HG03469 (cell line): ENCODE measurements around the gene RBFOX1.
"Not testable (repeated sequence)": the region's sequence is repeated elsewhere in the genome, so short reads cannot be mapped to it uniquely, and the experiment has no call there.

ENCODE experiments used
- ATAC-seq: cut with Tn5 transposase; IDR thresholded peaks from one replicate; pipeline ENCODE4 v1.9.1; 2021; ENCODE audit warnings: mild to moderate bottlenecking, moderate library complexity, moderate number of reproducible peaks; ENCODE audit not compliant: unreplicated experiment

The RBFOX1 gene

GRCh38 chr16:7449808-7450207 is 117.2 kb downstream of the RBFOX1 start:
- no peak for ATAC-seq

GRCh38 chr16:7450440-7450839 is 117.8 kb downstream of the RBFOX1 start:
- ATAC-seq, result no peak

DNA sequence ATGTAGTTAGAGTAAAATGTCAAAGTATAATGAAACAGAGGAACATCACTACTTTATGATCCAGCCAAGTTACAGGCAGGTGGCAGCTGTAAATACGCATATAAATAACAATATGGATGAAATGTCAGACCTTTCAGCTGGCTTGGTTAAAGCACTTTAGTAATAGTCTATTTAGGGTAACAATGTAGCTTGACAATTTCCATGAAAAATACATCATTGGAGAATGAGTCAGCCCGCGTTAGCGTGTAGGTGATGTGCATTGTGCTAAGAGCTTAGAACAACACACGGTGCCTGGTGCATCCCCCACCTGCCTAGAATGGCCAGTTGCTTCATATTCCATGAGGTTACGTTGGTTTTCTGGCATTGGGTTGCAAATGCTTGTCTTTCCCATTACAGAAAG is 119.4 kb downstream of the RBFOX1 start:
- ATAC-seq, result no peak

- ATAC-seq, result no peak
These were observed 123.6 kb downstream of the RBFOX1 start for GRCh38 chr16:7456211-7456610.

DNA sequence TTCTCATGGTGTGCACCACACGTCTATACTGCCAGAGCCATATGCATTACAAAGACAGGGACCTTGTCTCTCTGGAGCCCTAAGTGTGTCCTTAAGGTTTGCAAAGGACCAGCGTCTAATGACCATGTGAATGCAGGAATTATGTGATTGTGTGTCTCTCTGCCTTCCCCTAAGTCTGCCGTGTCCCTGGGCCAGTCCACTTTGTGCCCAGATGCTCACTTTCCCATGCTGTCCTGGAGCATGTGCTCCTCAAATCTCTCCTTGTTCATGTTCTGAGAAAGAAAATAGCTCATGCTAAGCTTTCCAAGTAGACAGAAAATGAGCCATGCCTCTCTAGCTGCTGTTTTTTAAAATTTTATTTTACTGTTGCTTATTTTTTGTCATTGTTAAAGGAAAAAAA is 125.5 kb downstream of the RBFOX1 start:
- no peak for ATAC-seq

GRCh38 chr16:7470344-7470743 is 137.7 kb downstream of the RBFOX1 start:
- ATAC-seq, result no peak

GRCh38 chr16:7471268-7471667 is 138.6 kb downstream of the RBFOX1 start:
- ATAC-seq, result no peak

DNA sequence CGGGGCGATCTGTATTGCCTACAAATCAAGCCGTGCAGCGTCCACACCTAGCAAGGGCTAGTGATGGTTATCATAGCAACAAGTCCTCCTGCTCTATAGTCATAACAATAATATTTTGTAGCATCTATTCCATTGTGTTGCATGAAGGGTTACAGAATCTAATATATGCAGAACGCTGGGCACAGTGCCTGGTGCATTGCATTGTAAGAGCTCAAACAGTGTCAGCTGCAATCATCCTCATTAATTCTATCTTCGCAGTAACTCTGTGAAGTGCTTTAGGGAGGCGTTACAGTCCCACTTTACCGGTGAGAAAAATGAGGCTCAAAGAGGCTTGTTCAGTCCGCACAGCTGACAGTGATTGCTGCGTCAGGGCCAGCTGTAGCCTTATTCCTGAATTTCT is 149.4 kb downstream of the RBFOX1 start:
- no peak for ATAC-seq

DNA sequence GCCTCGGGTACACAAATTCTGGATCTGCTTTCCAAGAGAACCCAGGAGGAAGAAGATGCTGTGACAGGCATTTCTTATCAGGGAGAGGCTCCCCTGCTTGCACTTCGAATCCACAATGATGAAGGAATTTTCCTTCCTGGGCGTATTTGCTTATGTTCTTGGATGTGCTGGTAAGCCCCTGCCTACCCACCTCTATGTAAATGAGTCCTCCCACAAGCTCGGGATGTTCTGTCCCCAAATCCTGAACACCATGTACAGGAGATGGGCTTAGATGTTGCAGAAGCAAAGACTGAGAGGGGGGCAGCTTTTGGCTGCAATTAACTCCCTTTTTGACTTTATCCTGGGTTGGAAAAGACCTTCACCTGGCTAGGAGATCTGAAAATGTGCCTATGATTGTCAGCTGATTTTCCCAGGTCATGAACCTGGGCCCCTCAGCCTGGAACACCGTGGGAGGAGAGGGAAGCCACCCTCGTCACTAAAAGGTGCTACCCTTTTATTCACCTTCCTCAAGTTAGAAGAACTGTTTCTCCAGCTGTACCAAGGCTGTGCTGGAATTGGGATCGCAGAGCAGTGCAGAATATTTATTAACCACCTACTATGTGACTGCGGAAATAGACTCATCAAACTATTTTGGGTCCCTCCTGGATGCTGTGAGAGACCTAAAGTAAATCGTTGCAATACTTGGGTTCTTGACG is 150.1 kb downstream of the RBFOX1 start:
- no peak for ATAC-seq

GRCh38 chr16:7487574-7488323 is 155.1 kb downstream of the RBFOX1 start:
- no peak for ATAC-seq

DNA sequence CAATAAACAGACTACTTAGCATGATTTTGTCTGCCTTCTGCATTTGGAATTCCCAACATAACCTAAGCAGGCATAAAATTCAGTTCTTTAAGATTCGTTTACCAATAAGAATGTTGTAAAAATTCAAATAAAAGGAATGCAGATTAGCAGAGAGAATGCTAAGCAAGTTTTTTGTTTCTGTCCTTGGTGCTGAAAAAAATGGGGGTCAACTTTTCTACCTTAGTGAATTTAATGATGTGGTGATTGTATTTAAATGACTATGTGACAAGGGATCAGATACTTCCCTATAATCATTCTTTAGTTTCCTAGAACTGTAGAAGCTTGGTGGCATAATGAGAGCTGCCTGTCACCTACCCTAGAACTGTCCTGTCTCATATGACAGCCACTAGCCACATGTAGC is 159.5 kb downstream of the RBFOX1 start:
- ATAC-seq, result no peak

DNA sequence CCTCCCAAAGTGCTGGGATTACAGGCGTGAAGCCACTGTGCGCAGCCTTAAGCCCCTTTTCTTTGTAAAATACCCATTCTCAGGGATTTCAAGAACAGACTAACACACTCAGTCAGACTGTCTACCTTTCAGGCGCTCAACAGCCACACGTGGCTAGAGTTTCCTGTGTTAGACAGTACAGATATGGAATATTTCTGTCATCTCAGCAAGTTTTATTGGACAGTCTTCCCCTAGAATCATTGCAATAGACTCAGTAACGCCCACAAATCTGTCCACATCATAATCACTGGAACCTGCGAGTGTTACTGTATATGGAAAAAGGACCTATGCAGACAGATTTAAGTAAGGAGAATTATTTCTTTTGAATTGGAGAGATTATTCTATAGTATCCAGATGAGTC is 160.5 kb downstream of the RBFOX1 start:
- no peak for ATAC-seq

- ATAC-seq, result no peak
These were observed 165.0 kb downstream of the RBFOX1 start for GRCh38 chr16:7497691-7498090.

GRCh38 chr16:7501868-7502267 is 169.2 kb downstream of the RBFOX1 start:
- no peak for ATAC-seq

- not testable (repeated sequence) for ATAC-seq
These were observed 170.0 kb downstream of the RBFOX1 start for GRCh38 chr16:7502591-7503157.

DNA sequence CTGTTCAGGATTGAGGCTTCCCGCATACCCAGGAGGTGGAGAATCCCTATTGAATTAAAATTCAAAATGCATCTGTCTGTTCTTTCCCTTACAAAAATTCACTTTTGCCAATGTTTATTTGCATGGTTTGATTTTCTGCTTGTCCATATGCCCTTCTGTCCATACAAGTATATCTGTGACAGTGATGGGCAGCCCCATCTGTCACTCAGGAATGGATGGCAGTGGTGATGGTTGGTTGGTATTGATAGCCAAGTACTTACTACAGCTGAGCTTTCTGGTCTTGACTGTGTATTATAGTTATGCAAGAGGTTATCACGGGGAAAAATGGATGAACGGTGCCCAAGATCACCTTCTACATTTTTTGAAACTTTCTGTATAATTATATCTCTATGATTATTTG is 171.0 kb downstream of the RBFOX1 start:
- ATAC-seq, result no peak

DNA sequence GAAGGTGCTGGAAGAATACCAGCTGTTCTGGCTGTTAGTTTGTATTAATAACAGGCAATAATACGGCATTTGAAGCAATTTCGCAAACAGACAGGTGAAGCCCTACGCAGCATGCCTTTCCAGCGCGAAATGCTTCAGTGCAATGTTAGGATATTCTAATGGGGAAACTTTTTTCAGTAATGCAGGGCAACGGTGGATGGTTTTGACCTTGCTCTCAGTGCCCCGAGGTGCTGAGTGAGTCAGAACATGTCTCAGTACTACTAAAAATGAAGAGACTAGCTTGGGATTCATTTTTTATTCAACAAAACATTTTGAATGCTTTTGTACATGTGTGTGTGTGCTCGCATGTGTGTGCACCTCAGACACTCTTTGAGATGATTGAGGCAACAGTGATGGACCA is 172.2 kb downstream of the RBFOX1 start:
- ATAC-seq, result no peak

- no peak for ATAC-seq
These were observed 172.8 kb downstream of the RBFOX1 start for GRCh38 chr16:7505495-7505894.

- no peak for ATAC-seq
These were observed 173.7 kb downstream of the RBFOX1 start for GRCh38 chr16:7506363-7506762.

GRCh38 chr16:7508656-7509055 is 176.0 kb downstream of the RBFOX1 start:
- ATAC-seq, result no peak

GRCh38 chr16:7509963-7510601 is 177.4 kb downstream of the RBFOX1 start:
- no peak for ATAC-seq
